ENCODE data around the gene CTDNEP1. TPM values are rescaled to one million over a fixed set of nuclear protein-coding genes. Genes with fewer than 3 reads are reported as not detected.

Gene CTDNEP1
- total and polyA plus RNA-seq, 4 donors: 11.0 to 28.6 (median 18.6) TPM

- Histone ChIP-seq H3K27me3 (ENCODE audit: control insufficient read depth in 4 of 4, insufficient read depth in 4 of 4, low read length in 3 of 4) (no peaks in the 10 kb centered on the region), H3K4me3 (ENCODE audit: low read depth in 1 of 3, low read length in 3 of 3) (peak overlapping the region; percentile 88 to 94 (median 90)), H3K9me3 (ENCODE audit: control insufficient read depth in 4 of 4, low read length in 3 of 4) (no peaks in the 10 kb centered on the region), H3K36me3 (ENCODE audit: control insufficient read depth in 4 of 4, insufficient read depth in 3 of 4, low read depth in 1 of 4, low read length in 3 of 4) (peaks cover 7 to 24% (median 14%) of the 10 kb centered on the region in 4 donors), H3K4me1 (ENCODE audit: control insufficient read depth in 4 of 4, insufficient read depth in 4 of 4, low read length in 3 of 4) (peaks cover 2 to 56% (median 45%) of the 10 kb centered on the region in 4 donors), H3K27ac (ENCODE audit: low read depth in 1 of 2, low read length in 2 of 2) (peak overlapping the region; percentile 90 to 92), H3K9ac (ENCODE audit: low read depth in 1 of 2, low read length in 2 of 2) (peak overlapping the region; percentile 88 to 89)
- TF ChIP-seq YY1 (IDR thresholded peaks at IDR 0.05): no peak
- no peak for TF ChIP-seq EGR1 (IDR thresholded peaks at IDR 0.05; ENCODE audit: low read depth in 2 of 2)
- no peak for TF ChIP-seq JUND (IDR thresholded peaks at IDR 0.05)
- TF ChIP-seq HNF4A (conservative IDR thresholded peaks at IDR 0.05): no peak
- no peak for TF ChIP-seq RAD21 (IDR thresholded peaks at IDR 0.05)
- TF ChIP-seq FOXA1 (IDR thresholded peaks at IDR 0.05): no peak
- under 1% methylated on average over 39 of the region's 39 CpGs for WGBS
- DNase-seq (ENCODE audit: low spot score): peak; percentile 58
Observed at GRCh38 chr17:7238420-7239090, 13.0 kb downstream of the CTDNEP1 start.

- peaks cover 7 to 24% (median 14%) of the 10 kb centered on the region in 4 donors for H3K36me3 ChIP-seq (ENCODE audit: control insufficient read depth in 4 of 4, insufficient read depth in 3 of 4, low read depth in 1 of 4, low read length in 3 of 4)
- no peaks in the 10 kb centered on the region for H3K9me3 ChIP-seq (ENCODE audit: control insufficient read depth in 4 of 4, low read length in 3 of 4)
- H3K4me3 ChIP-seq (ENCODE audit: low read depth in 1 of 3, low read length in 3 of 3): peak overlapping the region; percentile 12 to 94 (median 88)
- H3K4me1 ChIP-seq (ENCODE audit: control insufficient read depth in 4 of 4, insufficient read depth in 4 of 4, low read length in 3 of 4): peaks cover 4 to 58% (median 46%) of the 10 kb centered on the region in 4 donors
- TF ChIP-seq RAD21 (IDR thresholded peaks at IDR 0.05) (no peak), GABPA (IDR thresholded peaks at IDR 0.05 in 1 of 2, conservative IDR thresholded peaks at IDR 0.05 in 1 of 2) (no peak), TAF1 (conservative IDR thresholded peaks at IDR 0.05) (no peak), REST (IDR thresholded peaks at IDR 0.05) (no peak), CTCF (IDR thresholded peaks at IDR 0.05; ENCODE audit: low read depth, low read length, missing input control) (no peak), EGR1 (IDR thresholded peaks at IDR 0.05; ENCODE audit: low read depth in 2 of 2) (no peak), MAX (IDR thresholded peaks at IDR 0.05) (no peak), HNF4A (conservative IDR thresholded peaks at IDR 0.05) (no peak), RXRA (IDR thresholded peaks at IDR 0.05) (no peak)
- H3K27ac ChIP-seq (ENCODE audit: low read depth in 1 of 2, low read length in 2 of 2): peak overlapping the region; percentile 90 to 92
- peak overlapping the region in 1 of 2 donors; percentile 54 for H3K9ac ChIP-seq (ENCODE audit: low read depth in 1 of 2, low read length in 2 of 2)
- DNase-seq (ENCODE audit: low spot score): peak; percentile 93
- WGBS: 1% methylated on average over 73 of the region's 73 CpGs
- H3K27me3 ChIP-seq (ENCODE audit: control insufficient read depth in 4 of 4, insufficient read depth in 4 of 4, low read length in 3 of 4): no peaks in the 10 kb centered on the region
Observed at GRCh38 chr17:7237761-7238419, 13.6 kb downstream of the CTDNEP1 start.
